Stimulated activated CD4-positive, alpha-beta T cell treated with anti-CD3 and anti-CD28 coated beads, Interleukin-12 subunit alpha, Interleukin-12 subunit beta, amount 100 ng/mL, for 48 hours (primary cell): Measurements from ENCODE around the gene DEF6.
"Not testable (repeated sequence)": the region's sequence is repeated elsewhere in the genome, so short reads cannot be mapped to it uniquely, and the experiment has no call there.

Experiments used
- DNase-seq, 3 donors: peaks; one replicate each; pipeline ENCODE4 v3.0.0-alpha.2; 2020; ENCODE audit warnings: low read depth in 2 of 3, low spot score in 1 of 3

The DEF6 gene

GRCh38 chr6:35278708-35279107 lies 18.9 kb upstream of the DEF6 start:
- no peak for DNase-seq

GRCh38 chr6:35280903-35281302 lies 16.7 kb upstream of the DEF6 start:
- DNase-seq: no peak

GRCh38 chr6:35282472-35282871 lies 15.1 kb upstream of the DEF6 start:
- DNase-seq: no peak

- no peak for DNase-seq
These were observed 14.3 kb upstream of the DEF6 start for GRCh38 chr6:35283361-35283760.

- DNase-seq: no peak
These were observed 9.8 kb upstream of the DEF6 start for GRCh38 chr6:35287671-35288396.

GRCh38 chr6:35288834-35289233 lies 8.8 kb upstream of the DEF6 start:
- no peak for DNase-seq

GRCh38 chr6:35291491-35291890 lies 6.1 kb upstream of the DEF6 start:
- DNase-seq: no peak

- DNase-seq: no peak
These were observed 5.1 kb upstream of the DEF6 start for GRCh38 chr6:35292494-35292893.

GRCh38 chr6:35293681-35294080 lies 3.9 kb upstream of the DEF6 start:
- no peak for DNase-seq

- peak in 1 of 3 donors; percentile 34 for DNase-seq
These were observed 3.2 kb upstream of the DEF6 start for GRCh38 chr6:35294308-35294945.

GRCh38 chr6:35295036-35295435 lies 2.6 kb upstream of the DEF6 start:
- DNase-seq: no peak

GRCh38 chr6:35295521-35296315 lies 1.9 kb upstream of the DEF6 start:
- no peak for DNase-seq

GRCh38 chr6:35296931-35297600 lies 552 bp upstream of the DEF6 start:
- DNase-seq: no peak

- no peak for DNase-seq
These were observed 1.1 kb downstream of the DEF6 start for GRCh38 chr6:35298625-35299140.

GRCh38 chr6:35299674-35300073 lies 2.1 kb downstream of the DEF6 start:
- no peak for DNase-seq

GRCh38 chr6:35300848-35301247 lies 3.2 kb downstream of the DEF6 start:
- no peak for DNase-seq

- peak; percentile 79 to 92 (median 84) for DNase-seq
These were observed 5.1 kb downstream of the DEF6 start for GRCh38 chr6:35302604-35303241.

- DNase-seq: no peak
These were observed 6.7 kb downstream of the DEF6 start for GRCh38 chr6:35304299-35304698.

GRCh38 chr6:35305117-35305516 lies 7.5 kb downstream of the DEF6 start:
- no peak for DNase-seq

- not testable (repeated sequence) for DNase-seq
These were observed 9.5 kb downstream of the DEF6 start for GRCh38 chr6:35307138-35307537.

- not testable (repeated sequence) for DNase-seq
These were observed 10.9 kb downstream of the DEF6 start for GRCh38 chr6:35308543-35308942.
